ENCODE data around the gene BMP10. TPM values are rescaled to one million over a fixed set of nuclear protein-coding genes. Genes with fewer than 3 reads are reported as not detected.
"Not testable (repeated sequence)": the region's sequence is repeated elsewhere in the genome, so short reads cannot be mapped to it uniquely, and the experiment has no call there.

Gene BMP10, protein sequence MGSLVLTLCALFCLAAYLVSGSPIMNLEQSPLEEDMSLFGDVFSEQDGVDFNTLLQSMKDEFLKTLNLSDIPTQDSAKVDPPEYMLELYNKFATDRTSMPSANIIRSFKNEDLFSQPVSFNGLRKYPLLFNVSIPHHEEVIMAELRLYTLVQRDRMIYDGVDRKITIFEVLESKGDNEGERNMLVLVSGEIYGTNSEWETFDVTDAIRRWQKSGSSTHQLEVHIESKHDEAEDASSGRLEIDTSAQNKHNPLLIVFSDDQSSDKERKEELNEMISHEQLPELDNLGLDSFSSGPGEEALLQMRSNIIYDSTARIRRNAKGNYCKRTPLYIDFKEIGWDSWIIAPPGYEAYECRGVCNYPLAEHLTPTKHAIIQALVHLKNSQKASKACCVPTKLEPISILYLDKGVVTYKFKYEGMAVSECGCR
- total RNA-seq = not detected

DNA sequence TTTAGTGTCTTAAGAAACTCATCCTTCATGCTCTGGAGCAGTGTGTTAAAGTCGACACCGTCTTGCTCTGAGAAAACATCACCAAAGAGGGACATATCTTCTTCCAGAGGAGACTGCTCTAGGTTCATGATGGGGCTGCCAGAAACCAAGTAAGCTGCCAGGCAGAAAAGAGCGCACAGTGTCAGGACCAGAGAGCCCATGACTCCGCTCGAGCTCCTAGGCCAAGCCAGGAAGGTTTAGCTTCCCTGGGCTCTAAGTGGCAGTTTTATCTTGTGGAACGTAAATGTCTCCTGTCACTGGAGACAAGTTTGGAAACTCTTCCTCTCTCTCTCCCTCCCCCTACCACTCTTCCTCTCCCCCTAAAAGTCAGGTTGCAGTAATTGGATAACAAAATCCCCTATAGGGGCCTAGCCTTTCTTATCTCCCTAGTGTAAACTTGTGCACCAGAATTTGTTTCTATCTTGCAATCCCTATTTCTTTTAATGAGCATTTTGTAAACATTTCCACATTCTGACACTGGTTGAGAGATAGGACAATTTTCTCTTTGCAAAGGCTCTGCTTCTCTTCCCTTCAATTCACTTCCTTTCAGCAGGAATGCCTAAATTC, at the start of gene BMP10:
Gene BMP10 (minus strand): TSS at position 239 of the 606 bp plus-strand sequence. CDS start 39 bp downstream, at position 200.
- no peak for DNase-seq

DNA sequence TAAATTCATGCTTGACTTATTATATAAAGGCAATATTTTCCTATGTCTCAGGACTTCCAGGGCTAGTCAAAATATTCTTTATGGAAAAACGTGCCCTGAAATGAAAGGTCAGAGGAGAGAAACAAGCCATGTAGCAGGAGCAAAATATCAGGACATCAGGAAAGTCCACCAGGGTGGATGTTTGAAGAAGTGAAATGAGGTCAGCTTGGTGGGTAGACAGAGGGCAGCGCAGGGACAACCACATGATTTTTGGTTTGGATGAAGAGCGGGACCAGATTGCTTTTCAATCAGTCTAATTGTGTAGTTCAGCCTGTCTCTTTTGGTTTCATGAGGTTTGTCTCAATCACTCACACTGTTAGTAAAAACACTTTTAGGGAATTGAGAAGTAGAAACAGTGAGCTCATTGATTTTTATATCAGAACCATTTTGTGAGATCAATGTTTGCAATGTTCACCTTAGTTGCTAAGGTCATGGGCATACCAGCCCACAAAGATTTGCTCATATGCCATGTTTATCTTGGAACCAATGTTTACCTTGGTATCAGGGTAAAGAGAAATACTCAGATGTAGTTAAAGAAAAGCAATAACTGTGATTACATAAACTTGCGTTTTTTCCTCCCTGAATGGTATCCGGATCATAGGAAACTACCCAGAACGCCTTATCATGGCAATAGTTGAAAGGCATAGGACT, 49.4 kb upstream of the BMP10 start:
- no peak for DNase-seq

DNA sequence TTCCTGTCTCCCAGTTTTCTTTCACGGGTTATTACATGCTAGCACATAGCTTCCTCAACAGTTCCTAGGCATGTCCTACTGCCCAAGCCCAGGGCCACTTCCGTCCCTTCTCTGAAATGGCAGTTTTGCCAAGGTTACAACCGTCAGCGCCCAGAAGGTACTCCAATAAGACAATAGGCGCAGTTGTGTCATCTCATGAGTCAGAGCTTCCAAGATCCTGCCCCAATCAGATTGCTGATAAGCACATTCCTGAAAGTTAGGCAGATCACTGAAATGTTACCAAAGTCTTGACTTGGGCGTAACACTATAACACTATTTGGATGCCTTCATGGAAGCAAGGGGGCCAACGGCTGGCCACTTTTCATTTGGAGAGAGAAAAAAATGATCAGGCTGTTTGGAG, 47.3 kb upstream of the BMP10 start:
- no peak for DNase-seq

DNA sequence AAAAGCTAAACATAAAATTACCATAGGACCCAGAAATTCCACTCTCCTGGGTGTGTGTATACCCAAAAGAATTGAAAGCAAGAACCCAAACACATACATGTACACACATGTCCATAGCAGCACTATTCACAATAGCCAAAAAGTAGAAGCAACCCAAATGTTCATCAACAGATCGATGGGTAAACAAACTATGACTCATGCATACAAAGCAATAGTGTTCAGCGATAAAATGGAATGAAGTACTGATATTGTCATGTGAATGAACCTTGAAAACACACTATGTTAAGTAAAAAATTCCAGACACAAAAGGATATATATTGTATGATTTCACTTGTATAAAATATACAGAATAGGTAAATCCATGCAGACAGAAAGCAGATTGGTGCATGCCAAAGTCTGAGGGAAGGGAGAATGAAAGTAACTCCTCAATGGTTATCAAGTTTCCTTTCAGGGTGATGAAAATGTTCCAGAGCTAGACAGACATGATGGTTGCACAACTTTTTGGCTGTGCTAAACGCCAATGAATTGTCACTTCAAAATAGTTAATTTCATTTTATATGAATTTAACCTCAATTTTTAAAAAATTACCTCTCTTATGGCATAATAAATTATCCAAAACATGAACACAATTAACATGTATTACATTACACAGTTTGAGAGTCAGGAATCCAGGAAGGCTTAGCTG, 46.0 kb upstream of the BMP10 start:
- DNase-seq = no peak

- DNase-seq = no peak
Observed at GRCh38 chr2:68916226-68916625, 45.0 kb upstream of the BMP10 start.

DNA sequence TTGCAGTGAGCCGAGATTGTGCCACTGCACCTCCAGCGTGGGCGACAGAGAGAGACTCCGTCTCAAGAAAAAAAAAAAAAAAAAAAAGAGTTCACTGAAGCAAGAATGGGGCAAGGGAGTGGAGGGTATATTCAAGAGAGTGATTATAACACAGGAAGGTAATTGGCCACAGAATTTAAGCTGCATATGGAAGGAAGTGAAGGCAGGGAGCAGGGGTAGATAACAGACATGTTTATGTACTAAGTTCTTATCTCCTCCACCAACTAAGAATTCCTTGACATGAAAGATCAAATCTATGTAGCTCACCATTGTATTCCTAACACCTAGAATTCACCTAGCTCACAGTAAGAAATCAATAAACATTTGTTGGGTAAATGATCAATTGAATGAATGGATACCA, 44.2 kb upstream of the BMP10 start:
- DNase-seq = no peak

DNA sequence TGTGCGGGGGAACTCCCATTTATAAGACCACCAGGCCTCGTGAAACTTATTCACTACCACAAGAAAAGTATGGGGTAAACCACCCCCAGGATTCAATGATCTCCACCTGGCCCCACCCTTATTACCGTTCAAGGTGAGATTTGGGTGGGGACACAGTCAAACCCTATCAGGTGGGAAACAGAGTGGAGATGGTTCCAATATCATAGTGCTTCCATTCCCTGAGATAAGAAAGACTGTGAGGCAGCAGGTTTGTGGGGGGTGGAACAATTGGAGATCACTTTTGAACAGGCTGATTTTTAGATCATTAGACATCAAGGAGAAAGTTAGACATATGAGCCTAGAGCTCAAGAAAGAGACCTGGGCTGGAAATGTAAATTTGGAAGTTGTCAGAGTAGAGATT, 42.2 kb upstream of the BMP10 start:
- DNase-seq = no peak

DNA sequence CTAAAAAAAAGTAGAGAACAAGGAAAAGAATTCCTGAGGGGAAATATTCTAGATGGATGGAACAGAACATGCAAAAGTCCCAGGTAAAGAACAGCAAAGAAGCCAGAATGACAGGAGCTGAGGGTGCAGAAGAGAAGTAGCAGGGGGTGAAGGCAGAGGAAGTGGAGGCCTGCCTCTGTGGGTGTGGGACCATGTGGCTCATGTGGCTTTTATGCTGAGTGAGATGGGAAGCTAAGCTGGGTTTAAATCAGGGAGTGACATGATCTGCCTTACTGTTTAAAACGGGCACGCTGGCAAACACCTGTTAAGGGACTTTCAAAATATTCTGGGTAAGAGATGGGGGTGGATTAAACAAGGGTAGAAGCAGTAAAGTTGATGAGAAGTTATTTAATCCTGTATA, 41.5 kb upstream of the BMP10 start:
- no peak for DNase-seq

GRCh38 chr2:68912111-68912510, 40.9 kb upstream of the BMP10 start:
- DNase-seq = no peak

DNA sequence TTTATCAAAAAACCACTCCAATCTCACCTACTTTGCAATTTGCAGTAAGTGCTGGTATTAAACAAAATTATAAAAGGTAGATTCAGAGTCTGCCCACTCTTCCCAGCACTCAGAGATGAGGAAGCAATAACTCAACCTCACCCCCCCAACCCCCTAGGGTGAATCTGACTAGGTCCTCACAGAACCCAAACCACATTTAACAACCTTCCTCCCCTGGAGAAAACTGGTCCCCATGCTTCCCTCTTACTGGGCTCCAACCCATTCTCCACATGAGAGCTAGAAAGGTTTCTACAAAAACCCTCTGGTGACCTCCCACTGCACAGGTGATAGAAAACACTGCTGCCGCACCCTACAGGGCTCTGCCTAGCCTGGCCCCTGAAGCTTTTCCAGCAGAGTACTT, 40.5 kb upstream of the BMP10 start:
- DNase-seq = no peak

DNA sequence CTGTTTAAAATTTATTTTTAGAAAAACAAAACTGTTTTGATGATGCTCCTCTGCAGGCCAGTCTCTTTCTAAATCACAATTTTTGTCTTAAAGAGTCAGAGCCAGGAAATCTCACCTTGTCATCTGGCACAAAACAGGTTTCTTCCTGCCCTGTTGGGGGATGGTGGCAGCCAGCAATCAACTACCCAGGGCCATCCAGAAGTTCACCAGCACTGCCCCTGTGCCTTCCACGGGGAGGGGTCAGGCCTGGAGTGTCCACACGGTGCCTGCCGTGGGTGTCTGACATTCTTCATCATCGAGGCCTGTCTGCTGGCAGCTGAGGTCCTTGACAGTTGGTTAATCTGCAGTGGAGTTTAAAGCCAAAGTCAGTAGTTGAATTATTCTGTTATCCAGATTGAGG, 40.0 kb upstream of the BMP10 start:
- DNase-seq = no peak

DNA sequence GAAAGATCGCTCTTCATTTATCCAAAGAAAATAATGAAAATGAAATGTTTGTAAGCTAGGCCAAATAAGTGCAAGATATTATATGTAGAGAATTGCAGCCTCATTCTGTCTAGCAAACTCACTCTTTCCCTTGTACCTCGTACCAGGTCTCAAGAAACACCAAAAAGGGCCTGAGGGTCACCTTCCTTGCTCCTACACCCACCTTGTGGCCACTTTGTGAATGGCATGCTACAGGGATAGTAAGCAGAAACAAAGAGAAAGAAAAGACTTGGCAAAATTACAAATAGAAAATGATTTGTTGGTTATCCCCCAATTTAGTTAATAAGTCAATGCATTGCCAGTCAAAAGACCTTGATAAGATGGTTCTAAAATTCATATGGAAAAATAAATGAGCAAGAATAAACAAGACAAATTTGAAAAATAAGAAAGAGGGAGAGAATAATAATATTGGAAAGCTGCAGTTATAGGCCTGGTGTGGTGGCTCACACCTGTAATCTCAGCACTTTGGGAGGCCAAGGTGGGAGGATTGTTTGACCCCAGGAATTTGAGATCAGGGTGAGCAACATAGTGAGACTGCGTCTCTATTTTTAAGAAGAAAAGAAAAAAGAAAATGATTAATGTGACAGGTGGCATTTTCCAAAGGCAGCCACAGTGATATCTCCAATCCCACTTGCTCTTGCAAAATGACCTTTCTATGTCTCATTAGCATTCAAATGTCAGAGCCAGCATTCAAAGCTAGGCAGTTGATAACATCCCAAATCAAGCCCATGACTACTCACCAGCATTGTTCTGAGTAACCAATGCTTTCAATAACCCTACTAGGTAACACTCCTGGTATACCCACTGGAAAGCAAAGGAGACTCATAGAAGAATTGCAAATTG, 38.8 kb upstream of the BMP10 start:
- DNase-seq = no peak

GRCh38 chr2:68908392-68908970, 37.3 kb upstream of the BMP10 start:
- no peak for DNase-seq

DNA sequence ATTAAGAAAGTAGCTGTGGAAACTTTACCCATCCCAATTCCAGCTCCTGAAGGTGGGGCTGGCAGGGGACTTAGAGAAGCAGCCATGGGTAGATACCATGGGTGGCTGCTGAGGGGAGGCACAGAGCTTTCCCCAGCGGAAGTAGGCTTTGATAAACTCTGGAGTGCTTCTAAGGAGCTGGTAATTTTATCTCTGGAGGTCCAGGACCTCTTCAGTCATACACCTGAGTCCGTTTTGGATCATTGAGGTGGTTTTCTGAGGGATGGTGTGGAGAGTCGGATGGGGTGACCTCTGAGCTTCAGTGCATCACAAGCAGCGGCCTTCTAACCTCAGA, 36.7 kb upstream of the BMP10 start:
- DNase-seq = no peak

DNA sequence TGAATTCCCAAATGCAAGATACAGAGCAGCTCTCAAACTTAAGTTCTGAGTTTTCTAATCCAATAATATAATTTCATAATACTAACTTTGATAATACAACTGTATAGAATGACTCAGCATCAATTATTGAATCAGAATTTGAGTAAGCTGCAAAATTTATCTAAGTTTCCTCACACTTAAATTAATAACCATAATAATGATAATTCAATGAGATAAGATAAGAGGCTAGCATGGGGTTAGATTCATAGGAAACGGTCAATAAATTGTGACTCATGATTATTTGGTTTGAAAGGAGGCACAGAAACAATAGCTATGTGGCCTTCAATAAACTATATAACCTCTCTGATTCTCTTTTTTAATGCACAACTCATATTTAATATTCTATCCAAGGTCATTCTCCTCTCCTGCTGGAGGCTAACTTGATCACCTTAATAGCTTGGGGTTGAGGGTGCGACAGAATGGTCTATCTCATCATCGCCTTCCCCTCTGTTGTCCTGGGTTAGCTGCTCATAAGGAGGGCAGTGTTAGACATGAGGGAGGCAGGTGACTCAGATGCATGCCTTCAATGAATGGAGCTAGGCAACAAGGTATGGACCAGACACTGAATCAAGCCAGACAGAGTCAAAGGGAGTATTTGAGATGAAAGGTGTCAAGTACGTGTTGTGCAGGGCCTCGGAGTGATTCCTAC, 36.2 kb upstream of the BMP10 start:
- no peak for DNase-seq

- no peak for DNase-seq
Observed at GRCh38 chr2:68906716-68907115, 35.5 kb upstream of the BMP10 start.

DNA sequence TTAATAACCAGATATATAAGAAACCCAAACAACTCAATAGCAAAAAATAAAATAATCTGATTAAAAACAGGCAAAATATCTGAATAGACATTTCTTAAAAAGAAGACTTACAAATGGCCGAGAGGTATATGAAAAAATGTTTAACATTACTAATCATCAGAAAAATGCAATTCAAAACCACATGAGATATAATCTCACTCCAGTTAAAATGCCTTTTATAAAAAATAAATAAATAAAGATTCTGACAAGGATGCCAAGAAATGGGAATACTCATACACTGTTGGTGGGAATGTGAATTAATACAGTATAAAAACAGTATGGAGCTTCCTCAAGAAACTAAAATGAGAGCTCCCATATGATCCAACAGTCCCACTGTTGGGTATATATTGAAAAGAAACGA, 33.9 kb upstream of the BMP10 start:
- no peak for DNase-seq

DNA sequence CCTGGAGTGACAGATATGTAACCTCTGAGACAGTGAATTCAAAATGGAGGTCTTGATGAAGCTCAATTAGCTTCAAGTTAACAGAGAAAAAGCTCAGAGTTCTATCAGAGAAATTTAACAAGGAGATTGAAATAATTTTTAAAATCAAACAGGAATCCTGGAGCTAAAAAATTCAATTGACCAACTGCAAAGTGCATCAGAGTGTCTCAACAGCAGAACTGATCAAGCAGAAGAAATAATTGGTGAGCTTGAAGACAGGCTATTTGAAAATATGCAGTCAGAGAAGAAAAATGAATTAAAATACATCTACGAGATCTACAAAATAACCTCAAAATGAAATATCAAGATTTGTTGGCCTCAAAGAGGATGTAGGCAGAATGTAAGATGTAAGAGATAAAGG, 30.4 kb upstream of the BMP10 start:
- DNase-seq = no peak

GRCh38 chr2:68901199-68901514, 30.0 kb upstream of the BMP10 start:
- DNase-seq = no peak

DNA sequence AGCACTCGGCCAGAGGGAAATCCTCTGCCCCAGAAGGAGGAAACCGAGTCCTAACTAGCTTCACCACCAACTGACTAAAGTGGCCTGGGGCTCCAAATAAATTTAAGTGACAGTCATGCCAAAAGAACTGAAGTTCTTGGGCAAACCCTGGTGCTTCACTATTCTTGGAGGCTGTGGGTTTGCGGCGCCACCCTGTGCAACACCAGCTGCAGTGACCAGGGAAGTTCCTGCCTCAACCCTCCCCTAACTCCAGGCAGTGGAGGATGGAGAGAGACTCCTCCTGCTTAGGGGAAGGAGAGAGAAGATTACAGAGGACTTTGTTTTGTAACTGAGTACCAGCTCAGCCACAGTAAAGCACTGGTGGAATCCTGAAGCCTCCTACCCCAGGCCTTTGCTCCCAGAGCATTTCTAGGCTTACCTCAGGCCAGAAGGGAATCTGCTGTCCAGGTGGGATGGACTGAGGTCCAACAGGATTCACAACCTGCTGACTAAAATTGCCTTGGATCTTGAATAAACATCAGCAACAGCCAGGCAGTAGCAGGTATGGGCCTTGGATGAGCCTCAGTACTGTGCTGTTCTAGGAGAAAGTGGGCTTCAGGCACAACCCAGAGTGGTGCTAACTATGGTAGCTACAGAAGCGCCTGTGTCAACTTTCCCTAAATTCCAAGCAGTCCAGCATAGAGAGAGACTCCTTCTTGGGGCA, 29.4 kb upstream of the BMP10 start:
- no peak for DNase-seq

GRCh38 chr2:68895981-68896380, 24.8 kb upstream of the BMP10 start:
- not testable (repeated sequence) for DNase-seq

Measured in occipital lobe (tissue), 2 donors.